HEK293 (cell line): ENCODE results near the gene VMO1.
A peak's percentile ranks its signal among the peaks of the same experiment; 100 is the strongest.

Source experiments
- CTCF ChIA-PET: fragments of 350-600 bp; formaldehyde crosslinking; extraction: SDS; loops from one replicate; lab custom pipeline; 2021; ENCODE audit warnings: antibody characterized with exemption; lab: Yijun Ruan, JAX
- POLR2A ChIA-PET: fragments of 300-600 bp; formaldehyde crosslinking; extraction: SDS; loops from one replicate; lab custom pipeline; 2020; ENCODE audit warnings: antibody characterized with exemption, inconsistent platforms; lab: Yijun Ruan, JAX
- H3K27ac ChIP-seq: fragments of 200-500 bp; sonication (Bioruptor generic); 2 replicates; pipeline ENCODE4 v1.5.1; 2014; ENCODE audit warnings: low read depth, low read length, control low read depth, inconsistent platforms; ENCODE audit errors: extremely low read depth
- H3K36me3 ChIP-seq, 2 experiments: fragments of 200-500 bp in 1 of 2; sonication (Bioruptor generic) in 1 of 2; 1 replicate in 1 of 2; 2 replicates in 1 of 2; pipeline ENCODE4 v1.5.1; 2014 to 2017; ENCODE audit warnings: inconsistent platforms in 2 of 2, low read length in 2 of 2; ENCODE audit not compliant: control insufficient read depth in 2 of 2, insufficient read depth in 1 of 2
- H3K4me1 ChIP-seq: fragments of 200-500 bp; sonication (Bioruptor generic); 2 replicates; pipeline ENCODE4 v1.5.1; 2014; ENCODE audit warnings: mild to moderate bottlenecking, low read length, inconsistent platforms; ENCODE audit not compliant: control insufficient read depth, insufficient read depth
- H3K4me3 ChIP-seq: 2 replicates; pipeline ENCODE4 v1.5.1; 2011; ENCODE audit warnings: low read depth, mild to moderate bottlenecking, control low read depth, low read length, moderate library complexity
- H3K9me3 ChIP-seq: fragments of 200-500 bp; sonication (Bioruptor generic); 2 replicates; pipeline ENCODE4 v1.5.1; 2014; ENCODE audit warnings: low read depth, low read length, inconsistent platforms; ENCODE audit not compliant: control insufficient read depth, insufficient read depth
- AEBP2 ChIP-seq: fragments of 450-650 bp; formaldehyde crosslinking; IDR thresholded peaks from 2 replicates; pipeline ENCODE4 v1.5.1; 2016; ENCODE audit warnings: missing biosample characterization, missing genetic modification characterization, borderline replicate concordance
- GLIS1 ChIP-seq: fragments of 450-650 bp; formaldehyde crosslinking; IDR thresholded peaks from 2 replicates; pipeline ENCODE4 v1.5.1; 2016; ENCODE audit warnings: missing biosample characterization, missing genetic modification characterization
- KLF7 ChIP-seq: fragments of 450-650 bp; formaldehyde crosslinking; IDR thresholded peaks from 2 replicates; pipeline ENCODE4 v1.5.1; 2016; ENCODE audit warnings: missing biosample characterization, missing genetic modification characterization, borderline replicate concordance
- PBX3 ChIP-seq: sonication (generic); formaldehyde crosslinking; IDR thresholded peaks from 2 replicates; pipeline ENCODE4 v1.8.1; 2022; ENCODE audit warnings: mild to moderate bottlenecking, moderate library complexity, missing genetic modification reagents
- PRDM6 ChIP-seq: fragments of 450-650 bp; formaldehyde crosslinking; IDR thresholded peaks from 2 replicates; pipeline ENCODE4 v1.5.1; 2017; ENCODE audit warnings: missing biosample characterization, missing genetic modification characterization
- REPIN1 ChIP-seq: fragments of 450-650 bp; formaldehyde crosslinking; IDR thresholded peaks from 2 replicates; pipeline ENCODE4 v1.5.1; 2017; ENCODE audit warnings: missing biosample characterization, missing genetic modification characterization, low read depth
- TCF7L2 ChIP-seq: IDR thresholded peaks from 2 replicates; pipeline ENCODE4 v1.6.1; 2011; ENCODE audit warnings: low read depth, mild to moderate bottlenecking, inconsistent platforms, low read length, moderate library complexity, borderline replicate concordance
- ZBTB17 ChIP-seq: fragments of 450-650 bp; formaldehyde crosslinking; IDR thresholded peaks from 2 replicates; pipeline ENCODE4 v1.5.1; 2016; ENCODE audit warnings: missing biosample characterization, missing genetic modification characterization
- ZBTB26 ChIP-seq: fragments of 450-650 bp; formaldehyde crosslinking; optimal IDR thresholded peaks from 2 replicates; pipeline ENCODE3; 2016; ENCODE audit warnings: missing biosample characterization, mild to moderate bottlenecking, missing genetic modification characterization
- ZNF184 ChIP-seq: fragments of 450-650 bp; IDR thresholded peaks from 2 replicates; pipeline ENCODE4 v1.5.1; 2018; ENCODE audit warnings: missing biosample characterization, mild to moderate bottlenecking, missing genetic modification characterization
- ZNF19 ChIP-seq: fragments of 450-650 bp; formaldehyde crosslinking; IDR thresholded peaks from 2 replicates; pipeline ENCODE4; 2016; ENCODE audit warnings: missing biosample characterization, missing genetic modification characterization, low read depth
- ZNF292 ChIP-seq: fragments of 450-650 bp; formaldehyde crosslinking; IDR thresholded peaks from 2 replicates; pipeline ENCODE4 v1.5.1; 2016; ENCODE audit warnings: low read depth, missing biosample characterization, missing genetic modification characterization, borderline replicate concordance
- ZNF366 ChIP-seq: fragments of 450-650 bp; formaldehyde crosslinking; conservative IDR thresholded peaks from 2 replicates; pipeline ENCODE4 v1.5.1; 2016; ENCODE audit warnings: missing biosample characterization, missing genetic modification characterization
- ZNF501 ChIP-seq: fragments of 450-650 bp; formaldehyde crosslinking; IDR thresholded peaks from 2 replicates; pipeline ENCODE4 v1.5.1; 2016; ENCODE audit warnings: missing biosample characterization, missing genetic modification characterization
- ZNF513 ChIP-seq: fragments of 450-650 bp; IDR thresholded peaks from 2 replicates; pipeline ENCODE4 v1.5.1; 2018; ENCODE audit warnings: missing biosample characterization, missing genetic modification characterization
- ZNF555 ChIP-seq: fragments of 450-650 bp; formaldehyde crosslinking; conservative IDR thresholded peaks from 2 replicates; pipeline ENCODE4 v1.5.1; 2017; ENCODE audit warnings: missing biosample characterization, mild to moderate bottlenecking, missing genetic modification characterization, inconsistent platforms
- ZNF626 ChIP-seq: fragments of 450-650 bp; sonication (Bioruptor Pico); formaldehyde crosslinking; IDR thresholded peaks from 2 replicates; pipeline ENCODE4 v1.5.1; 2018; ENCODE audit warnings: missing biosample characterization, missing genetic modification characterization, inconsistent platforms
- ZNF677 ChIP-seq: fragments of 450-650 bp; IDR thresholded peaks from 2 replicates; pipeline ENCODE4 v1.5.0; 2018; ENCODE audit warnings: missing biosample characterization, mild to moderate bottlenecking, missing genetic modification characterization, moderate library complexity
- ZSCAN5A ChIP-seq: fragments of 450-650 bp; formaldehyde crosslinking; IDR thresholded peaks from 2 replicates; pipeline ENCODE4 v1.5.1; 2016; ENCODE audit warnings: missing biosample characterization, missing genetic modification characterization

VMO1 gene

GRCh38 chr17:4764595-4764994, 21.6 kb downstream of the VMO1 start:
- TF ChIP-seq ZNF19 (tag by site-specific recombination) (no peak), PBX3 (CRISPR knock-in tag) (no peak), ZNF513 (no peak), TCF7L2 (no peak), ZNF366 (tag by site-specific recombination) (no peak), ZBTB26 (tag by site-specific recombination) (no peak), ZNF501 (tag by site-specific recombination) (no peak), AEBP2 (tag by site-specific recombination) (no peak), ZNF626 (tag by site-specific recombination) (no peak), REPIN1 (tag by site-specific recombination) (no peak), GLIS1 (no peak), ZNF555 (no peak), ZSCAN5A (tag by site-specific recombination) (no peak)
- ChIA-PET POLR2A (no interaction called here), CTCF (interaction anchor here (0.5 to 1.6 kb wide), 5 partner anchors 9 to 199 kb away, joined by 3 to 5 read pairs (median 3); partner anchors contain the start of gene ARRB2)
- H3K36me3 ChIP-seq, result no peaks in the 10 kb centered on the region
- H3K4me3 ChIP-seq, result no peak overlapping the region
- no peaks in the 10 kb centered on the region for H3K9me3 ChIP-seq
- no peak overlapping the region for H3K27ac ChIP-seq
- H3K4me1 ChIP-seq, result no peaks in the 10 kb centered on the region

- TF ChIP-seq ZNF292 (tag by site-specific recombination), result no peak
- TF ChIP-seq ZNF184 (tag by site-specific recombination), result no peak
- TF ChIP-seq ZNF677 (tag by site-specific recombination), result no peak
- peak; percentile 23; the same call in 1 of the 2 replicates for TF ChIP-seq ZBTB17
- TF ChIP-seq PRDM6 (tag by site-specific recombination), result no peak
- no peak for TF ChIP-seq KLF7 (tag by site-specific recombination)
- POLR2A ChIA-PET, result no interaction called here
- no peaks in the 10 kb centered on the region for H3K9me3 ChIP-seq
- CTCF ChIA-PET, result no interaction called here
- no peaks in the 10 kb centered on the region for H3K36me3 ChIP-seq
- no peak overlapping the region for H3K27ac ChIP-seq
- H3K4me3 ChIP-seq, result no peak overlapping the region
- no peaks in the 10 kb centered on the region for H3K4me1 ChIP-seq
Measured at GRCh38 chr17:4759776-4760236, 26.4 kb downstream of the VMO1 start.
